ENCODE measurements around the gene RNASEH2A.

DNA sequence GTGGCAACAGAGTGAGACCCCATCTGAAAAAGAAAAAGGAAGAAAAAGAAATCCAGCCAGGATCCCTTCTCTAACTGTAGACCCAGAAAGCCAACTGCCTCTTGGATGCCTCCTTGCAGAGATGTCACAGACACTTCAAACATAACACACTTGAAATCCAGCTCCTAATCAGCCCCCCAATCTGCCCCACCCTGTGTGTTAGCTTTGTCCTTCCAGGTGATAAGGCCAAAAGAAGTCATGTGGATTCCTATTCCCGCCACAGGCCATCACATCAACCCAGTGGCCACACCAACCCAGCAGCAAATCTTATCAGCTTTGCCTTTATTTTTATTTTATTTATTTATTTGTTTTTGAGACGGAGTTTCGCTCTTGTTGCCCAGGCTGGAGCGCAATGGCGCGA, 46.7 kb upstream of the RNASEH2A start:
- TF ChIP-seq EZH2 (IDR thresholded peaks at IDR 0.05; ENCODE audit: borderline replicate concordance, insufficient read depth, low read depth, low read length, poor library complexity, severe bottlenecking) = no peak
- TF ChIP-seq, protein P1, sequence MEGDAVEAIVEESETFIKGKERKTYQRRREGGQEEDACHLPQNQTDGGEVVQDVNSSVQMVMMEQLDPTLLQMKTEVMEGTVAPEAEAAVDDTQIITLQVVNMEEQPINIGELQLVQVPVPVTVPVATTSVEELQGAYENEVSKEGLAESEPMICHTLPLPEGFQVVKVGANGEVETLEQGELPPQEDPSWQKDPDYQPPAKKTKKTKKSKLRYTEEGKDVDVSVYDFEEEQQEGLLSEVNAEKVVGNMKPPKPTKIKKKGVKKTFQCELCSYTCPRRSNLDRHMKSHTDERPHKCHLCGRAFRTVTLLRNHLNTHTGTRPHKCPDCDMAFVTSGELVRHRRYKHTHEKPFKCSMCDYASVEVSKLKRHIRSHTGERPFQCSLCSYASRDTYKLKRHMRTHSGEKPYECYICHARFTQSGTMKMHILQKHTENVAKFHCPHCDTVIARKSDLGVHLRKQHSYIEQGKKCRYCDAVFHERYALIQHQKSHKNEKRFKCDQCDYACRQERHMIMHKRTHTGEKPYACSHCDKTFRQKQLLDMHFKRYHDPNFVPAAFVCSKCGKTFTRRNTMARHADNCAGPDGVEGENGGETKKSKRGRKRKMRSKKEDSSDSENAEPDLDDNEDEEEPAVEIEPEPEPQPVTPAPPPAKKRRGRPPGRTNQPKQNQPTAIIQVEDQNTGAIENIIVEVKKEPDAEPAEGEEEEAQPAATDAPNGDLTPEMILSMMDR (IDR thresholded peaks at IDR 0.05) = no peak
